Putamen (tissue), 1 donor: ENCODE data around the gene WFDC5.
A peak's percentile ranks its signal among the peaks of the same experiment; 100 is the strongest.

Experiments
- DNase-seq: peaks from one replicate; pipeline ENCODE4 v3.0.0-alpha.2; 2016; ENCODE audit warnings: low spot score

The WFDC5 gene

DNA sequence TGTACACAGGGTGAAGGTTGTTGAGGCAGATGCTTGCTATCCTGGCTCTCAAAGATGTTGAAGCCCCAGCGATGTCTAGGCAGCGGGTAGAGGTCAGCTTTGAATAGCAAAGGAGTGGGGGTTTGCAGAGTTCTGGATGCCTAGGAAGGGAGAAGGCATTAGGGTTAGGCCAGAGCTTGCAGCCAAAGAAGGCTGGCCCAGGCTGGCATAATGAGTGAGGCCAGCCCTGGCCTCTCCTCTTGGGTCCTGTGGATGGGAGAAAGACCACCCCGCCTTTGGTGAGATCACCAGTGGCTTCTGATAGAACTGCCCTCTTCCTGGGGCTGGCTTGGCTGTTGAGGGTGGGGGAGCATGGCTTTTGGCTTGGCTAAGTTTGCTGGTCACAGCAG is 406 bp upstream of the WFDC5 start:
- DNase-seq = no peak

GRCh38 chr20:45113865-45114264 is 1.1 kb downstream of the WFDC5 start:
- no peak for DNase-seq

- DNase-seq = no peak
Observed at GRCh38 chr20:45112754-45113153, 2.2 kb downstream of the WFDC5 start.

DNA sequence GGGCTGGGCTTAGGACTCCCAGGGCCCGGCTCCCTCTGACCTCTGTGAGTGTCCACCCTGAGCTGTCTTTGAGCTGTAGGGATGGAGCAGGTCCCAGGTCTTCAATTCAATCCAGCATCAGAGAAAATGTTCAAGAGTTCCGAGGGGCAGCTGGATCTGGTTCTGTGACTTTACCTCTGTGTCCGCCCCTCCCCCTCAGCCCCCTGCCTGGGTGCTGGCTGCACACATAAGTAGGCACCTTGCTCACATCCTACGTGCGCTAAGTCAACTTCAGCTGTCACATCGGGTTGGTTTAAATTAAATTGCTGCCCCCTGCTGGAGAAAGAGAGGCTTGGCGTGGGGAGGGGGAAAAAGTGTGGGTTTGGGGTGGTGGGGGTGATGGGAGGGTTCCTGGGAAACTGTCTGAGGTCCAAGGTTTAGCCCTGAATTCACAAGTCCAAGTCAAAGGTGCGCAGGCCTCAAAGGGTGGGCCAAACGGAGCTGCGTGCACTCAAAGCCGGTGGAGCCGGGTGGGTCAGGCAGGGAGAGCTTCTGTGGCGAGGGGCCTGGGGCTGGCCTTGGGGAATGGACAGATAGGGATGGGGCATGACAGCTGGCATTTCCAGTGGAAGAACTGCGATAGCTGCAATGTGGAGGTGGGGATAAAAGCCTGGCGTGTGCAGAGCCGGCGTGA is 3.0 kb downstream of the WFDC5 start:
- no peak for DNase-seq

DNA sequence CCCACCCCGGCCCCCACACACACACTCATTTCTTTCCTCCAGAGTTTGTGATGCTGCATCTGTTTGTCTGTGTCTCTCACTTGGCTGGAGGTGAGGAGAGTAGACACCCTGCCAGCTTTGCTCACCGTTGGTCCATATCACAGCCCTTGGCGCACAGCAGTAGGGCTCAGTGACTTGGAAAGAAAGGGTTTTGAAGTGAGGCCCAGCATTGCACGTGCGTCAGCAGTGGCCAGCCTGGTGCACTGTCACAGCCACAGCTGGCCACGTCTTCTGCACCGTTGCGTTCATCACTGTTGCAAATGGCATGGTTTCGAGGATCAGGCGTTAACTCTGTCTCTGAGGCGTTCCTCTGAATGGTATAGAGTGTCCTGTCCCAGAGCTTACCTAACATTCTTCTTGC is 3.7 kb downstream of the WFDC5 start:
- no peak for DNase-seq

DNA sequence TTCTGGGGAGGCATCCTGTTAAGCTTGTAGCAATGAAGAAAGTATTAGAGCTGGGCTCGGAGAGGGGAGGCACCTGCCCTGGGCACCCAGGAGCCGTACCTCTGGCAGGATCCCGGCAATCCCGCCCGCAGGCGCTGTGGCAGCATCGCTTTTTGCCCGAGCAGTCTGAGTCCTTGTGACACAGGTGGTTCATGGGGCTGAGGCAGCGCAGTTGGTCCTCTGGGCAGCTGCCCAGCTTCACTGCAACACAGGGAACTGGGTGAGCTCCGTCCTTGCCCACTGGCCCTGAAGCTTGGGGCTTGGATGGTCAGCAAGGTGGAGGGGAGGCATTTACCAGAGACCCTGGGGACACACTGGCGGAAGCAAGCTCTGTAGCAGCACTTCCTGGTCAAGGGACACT is 4.7 kb downstream of the WFDC5 start:
- no peak for DNase-seq

GRCh38 chr20:45109634-45110033 is 5.3 kb downstream of the WFDC5 start:
- DNase-seq = no peak

- DNase-seq = no peak
Observed at GRCh38 chr20:45105317-45105716, 9.7 kb downstream of the WFDC5 start.

DNA sequence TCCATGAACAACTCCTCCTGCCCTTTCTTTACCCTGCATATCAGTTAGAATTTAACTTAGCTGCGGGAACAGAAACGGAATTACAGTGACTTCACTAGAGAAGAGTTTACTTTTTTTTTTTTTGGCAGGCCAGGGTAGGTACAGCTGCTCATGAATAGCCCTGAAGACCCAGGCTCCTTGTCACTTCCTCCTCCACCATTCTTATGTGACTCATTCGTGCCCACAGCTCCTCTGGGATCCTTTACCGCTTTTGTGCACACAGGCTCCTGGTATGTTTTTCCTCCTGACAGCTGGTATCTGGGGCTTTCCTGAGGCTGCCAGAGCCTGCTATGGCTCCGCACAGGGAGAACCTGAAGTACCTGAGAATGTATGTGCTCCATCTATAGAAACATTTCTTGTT is 10.2 kb downstream of the WFDC5 start:
- DNase-seq = no peak

DNA sequence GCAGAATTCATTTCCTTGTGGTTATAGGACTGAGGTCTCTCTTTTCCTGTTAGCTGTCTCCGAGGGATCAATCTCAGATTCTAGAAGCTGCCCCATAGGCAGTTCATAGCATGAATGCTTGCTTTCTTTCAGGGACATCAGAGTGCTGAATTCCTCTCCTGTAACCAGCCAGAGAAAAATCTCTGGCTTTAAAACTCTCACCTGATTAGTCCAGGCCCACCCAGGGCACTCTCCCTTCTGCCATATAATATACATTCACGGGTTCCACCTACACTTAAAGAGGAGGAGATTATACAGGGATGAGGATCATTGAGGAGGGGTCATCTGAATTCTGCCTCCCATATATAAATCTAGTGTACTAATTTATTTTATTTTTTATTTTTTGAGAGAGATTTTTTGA is 11.9 kb downstream of the WFDC5 start:
- no peak for DNase-seq

GRCh38 chr20:45101333-45101850 is 13.6 kb downstream of the WFDC5 start:
- DNase-seq = no peak

- no peak for DNase-seq
Observed at GRCh38 chr20:45100563-45101245, 14.3 kb downstream of the WFDC5 start, which contains the start of gene KCNS1. Gene KCNS1 (minus strand): TSS chr20:45101127. CDS start chr20:45099236, 1,891 bp downstream.

- DNase-seq = no peak
Observed at GRCh38 chr20:45098103-45098773, 16.7 kb downstream of the WFDC5 start.

DNA sequence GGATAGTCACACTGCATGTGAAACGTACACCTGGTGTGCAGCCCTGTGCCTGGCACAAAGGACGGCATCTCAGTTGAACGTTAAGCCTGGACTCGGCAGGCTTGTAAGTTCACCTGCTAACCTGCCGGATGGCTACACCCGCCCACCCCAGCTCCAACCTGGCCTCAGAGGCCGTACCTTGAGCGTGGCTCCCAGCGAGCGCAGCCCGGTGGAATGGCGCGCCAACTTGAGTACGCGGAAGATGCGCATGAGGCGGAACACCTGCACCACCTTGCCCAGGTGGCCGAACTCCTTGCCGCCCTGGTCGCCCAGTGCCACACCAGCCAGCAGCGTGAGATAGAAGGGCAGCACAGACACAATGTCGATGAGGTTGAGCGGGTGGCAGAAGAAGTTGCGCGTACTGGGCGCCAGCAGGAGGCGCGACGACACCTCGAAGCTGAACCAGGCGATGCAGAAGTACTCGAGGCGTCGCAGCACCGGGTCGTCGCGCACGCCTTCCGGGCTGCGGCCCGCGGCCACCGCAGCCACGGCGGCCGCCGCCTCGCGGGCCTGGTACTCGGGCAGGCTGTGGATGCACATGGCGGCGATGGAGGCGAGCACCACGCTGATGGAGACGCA is 17.4 kb downstream of the WFDC5 start:
- no peak for DNase-seq

- DNase-seq = no peak
Observed at GRCh38 chr20:45096781-45097180, 18.2 kb downstream of the WFDC5 start.

GRCh38 chr20:45095805-45096238 is 19.2 kb downstream of the WFDC5 start:
- peak; percentile 60 for DNase-seq

GRCh38 chr20:45094864-45095574 is 20.0 kb downstream of the WFDC5 start:
- DNase-seq = no peak

GRCh38 chr20:45094201-45094600 is 20.8 kb downstream of the WFDC5 start:
- no peak for DNase-seq

DNA sequence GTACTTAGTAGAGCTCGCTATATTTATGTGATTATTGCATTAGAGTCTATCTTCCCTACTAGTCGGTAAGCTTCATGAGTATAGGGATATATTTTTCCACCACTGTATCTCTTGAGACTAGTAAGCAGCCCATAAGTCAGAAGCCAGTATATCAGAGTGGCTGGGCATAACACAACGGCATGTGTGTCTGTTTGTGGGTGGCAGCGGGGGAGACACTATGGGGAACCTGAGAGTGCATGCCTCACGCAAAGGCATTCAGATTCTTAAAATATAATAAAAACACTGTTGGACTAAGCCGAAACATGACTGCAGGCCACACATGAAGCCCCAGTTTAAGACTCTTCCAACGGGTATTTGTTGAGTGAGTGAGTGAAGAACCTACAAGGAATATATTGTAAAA is 22.1 kb downstream of the WFDC5 start:
- no peak for DNase-seq

GRCh38 chr20:45091366-45091765 is 23.6 kb downstream of the WFDC5 start:
- DNase-seq = no peak

DNA sequence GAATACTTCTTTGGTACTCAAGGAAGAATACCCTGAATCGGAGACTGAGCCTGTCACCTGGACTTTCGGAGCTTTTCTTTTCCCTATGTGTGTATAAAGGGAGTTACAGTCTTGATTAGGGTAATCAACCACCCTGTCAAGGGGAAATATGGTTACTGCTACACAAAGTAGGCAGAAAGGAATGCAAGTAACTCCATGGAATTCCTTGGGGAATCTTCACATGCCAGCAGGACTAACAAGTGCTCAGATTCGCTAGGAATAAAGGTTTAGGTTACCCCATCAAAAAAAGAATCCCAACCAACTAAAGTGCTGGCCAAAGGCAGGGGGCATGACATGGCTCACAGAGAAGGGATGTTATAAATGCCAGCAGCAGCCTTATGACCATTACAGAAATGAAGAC is 24.5 kb downstream of the WFDC5 start:
- no peak for DNase-seq

- DNase-seq = no peak
Observed at GRCh38 chr20:45088247-45088646, 26.7 kb downstream of the WFDC5 start.
